Keratinocyte (primary cell): ENCODE data around the gene TMPRSS11F. TPM values are rescaled to one million over a fixed set of nuclear protein-coding genes. Genes with fewer than 3 reads are reported as not detected.

Source experiments
- DNase-seq: peaks from one replicate; pipeline ENCODE4 v3.0.0-alpha.2; 2011; ENCODE audit warnings: low read depth, missing footprints, low spot score
- FAIRE-seq: peaks from 2 replicates; lab custom pipeline; 2011; peaks lifted over from hg19 to GRCh38; lab: Jason Lieb, UNC
- H2AFZ ChIP-seq: 2 replicates; pipeline ENCODE4 v1.6.0; 2012; ENCODE audit warnings: low read length, control low read depth, inconsistent platforms; ENCODE audit not compliant: control insufficient read depth
- H3K27ac ChIP-seq: 2 replicates; pipeline ENCODE4 v1.5.1; 2011; ENCODE audit warnings: low read length; ENCODE audit not compliant: control insufficient read depth, insufficient read depth
- H3K27me3 ChIP-seq: 3 replicates; pipeline ENCODE4 v1.6.0; 2011; ENCODE audit warnings: low read length; ENCODE audit not compliant: control insufficient read depth, insufficient read depth; ENCODE audit errors: extremely low read depth
- H3K36me3 ChIP-seq, 2 experiments: 2 replicates in 1 of 2; 3 replicates in 1 of 2; pipeline ENCODE4 v1.5.1; 2011; ENCODE audit warnings: low read length in 2 of 2, mild to moderate bottlenecking in 1 of 2; ENCODE audit not compliant: control insufficient read depth in 2 of 2, insufficient read depth in 2 of 2; ENCODE audit errors: extremely low read depth in 1 of 2
- H3K4me1 ChIP-seq: 3 replicates; pipeline ENCODE4 v1.5.1; 2011; ENCODE audit warnings: low read length; ENCODE audit not compliant: control insufficient read depth, insufficient read depth; ENCODE audit errors: extremely low read depth
- H3K4me2 ChIP-seq: 3 replicates; pipeline ENCODE4 v1.6.0; 2011; ENCODE audit warnings: low read depth, low read length; ENCODE audit not compliant: control insufficient read depth, insufficient read depth; ENCODE audit errors: extremely low read depth
- H3K4me3 ChIP-seq, 3 experiments: fragments of 200-600 bp in 1 of 3; sonication (generic) in 1 of 3; 2 replicates in 2 of 3; 3 replicates in 1 of 3; pipeline ENCODE4 v1.5.1; 2011 to 2016; ENCODE audit warnings: low read length in 3 of 3, mild to moderate bottlenecking in 3 of 3, control low read depth in 2 of 3, inconsistent platforms in 1 of 3, low read depth in 1 of 3, mixed read lengths in 1 of 3, mixed run types in 1 of 3, moderate library complexity in 1 of 3; ENCODE audit not compliant: control insufficient read depth in 2 of 3, insufficient read depth in 2 of 3; ENCODE audit errors: extremely low read depth in 1 of 3
- H3K79me2 ChIP-seq: 2 replicates; pipeline ENCODE4 v1.6.0; 2012; ENCODE audit warnings: low read length; ENCODE audit not compliant: control insufficient read depth, insufficient read depth
- H3K9ac ChIP-seq: 3 replicates; pipeline ENCODE4 v1.6.0; 2011; ENCODE audit warnings: low read length; ENCODE audit not compliant: control insufficient read depth, insufficient read depth; ENCODE audit errors: extremely low read depth
- H3K9me1 ChIP-seq: 3 replicates; pipeline ENCODE4 v1.6.0; 2011; ENCODE audit warnings: low read length; ENCODE audit not compliant: control insufficient read depth, insufficient read depth; ENCODE audit errors: extremely low read depth
- H3K9me3 ChIP-seq: 2 replicates; pipeline ENCODE4 v1.5.1; 2012; ENCODE audit warnings: low read depth, low read length; ENCODE audit not compliant: control insufficient read depth
- H4K20me1 ChIP-seq: 3 replicates; pipeline ENCODE4 v1.6.0; 2011; ENCODE audit warnings: low read length; ENCODE audit not compliant: control insufficient read depth, insufficient read depth; ENCODE audit errors: extremely low read depth
- EZH2 ChIP-seq: IDR thresholded peaks from one replicate; pipeline ENCODE4 v1.6.1; 2012; ENCODE audit warnings: inconsistent platforms, mild to moderate bottlenecking, low read length, moderate library complexity
- dilution Hi-C: fragments of 300-500 bp; cut with MboI; formaldehyde crosslinking; loops from one replicate; pipeline ENCODE4 v1.7.0; 2020; ENCODE audit warnings: low sequenced_read_pairs; ENCODE audit not compliant: extremely low pct_ligation_motif_present
- polyA plus RNA-seq, 5 experiments: library from polyadenylated mRNA; depleted of rRNA in 3 of 5; stranded (reverse) in 3 of 5; stranded (forward) in 1 of 5; unstranded in 1 of 5; fragments of >200 nt; gene quantifications; 1 replicate in 1 of 5; 2 replicates in 3 of 5; 3 replicates in 1 of 5; pipeline versions ENCODE4 v1.2.1 to v1.2.3, GENCODE V29; 2011 to 2012; ENCODE audit warnings: missing spikeins in 2 of 5, low read depth in 1 of 5, low replicate concordance in 1 of 5
- TF ChIP-seq, protein P1 (sequence below), 3 experiments: IDR thresholded peaks in 1 of 3; conservative IDR thresholded peaks in 1 of 3; optimal IDR thresholded peaks in 1 of 3; 2 replicates in 2 of 3; 3 replicates in 1 of 3; pipeline versions ENCODE3 to v1.5.1; 2011; ENCODE audit warnings: low read length in 3 of 3, mild to moderate bottlenecking in 3 of 3, moderate library complexity in 2 of 3, control low read depth in 1 of 3, inconsistent platforms in 1 of 3; ENCODE audit not compliant: insufficient read depth in 2 of 3; ENCODE audit errors: extremely low read depth in 1 of 3

TMPRSS11F gene
- polyA plus RNA-seq, 1 donor (not counting 4 experiments of a cell fraction or from before 2014, with no cell fraction given) = 1.2 TPM

DNA sequence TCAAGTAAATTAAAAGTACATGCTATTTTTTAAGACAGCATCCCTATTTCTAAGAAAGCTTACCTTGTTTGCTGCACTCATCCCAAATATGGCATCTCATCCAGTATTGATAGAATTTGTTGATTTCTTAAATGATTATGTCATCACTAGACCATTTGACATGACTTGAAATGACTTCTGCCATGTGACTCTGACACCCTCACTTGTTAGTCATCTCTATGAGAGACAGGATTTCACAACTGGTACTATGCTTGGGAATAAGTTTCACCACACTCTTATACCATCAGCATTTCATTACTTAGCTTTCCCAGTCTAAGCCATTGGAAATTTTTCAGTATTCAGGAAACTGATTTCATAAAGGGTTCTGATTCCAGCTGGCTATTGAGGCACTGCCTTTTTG, 55.3 kb downstream of the TMPRSS11F start:
- no peak overlapping the region for H3K4me2 ChIP-seq
- TF ChIP-seq, protein P1, sequence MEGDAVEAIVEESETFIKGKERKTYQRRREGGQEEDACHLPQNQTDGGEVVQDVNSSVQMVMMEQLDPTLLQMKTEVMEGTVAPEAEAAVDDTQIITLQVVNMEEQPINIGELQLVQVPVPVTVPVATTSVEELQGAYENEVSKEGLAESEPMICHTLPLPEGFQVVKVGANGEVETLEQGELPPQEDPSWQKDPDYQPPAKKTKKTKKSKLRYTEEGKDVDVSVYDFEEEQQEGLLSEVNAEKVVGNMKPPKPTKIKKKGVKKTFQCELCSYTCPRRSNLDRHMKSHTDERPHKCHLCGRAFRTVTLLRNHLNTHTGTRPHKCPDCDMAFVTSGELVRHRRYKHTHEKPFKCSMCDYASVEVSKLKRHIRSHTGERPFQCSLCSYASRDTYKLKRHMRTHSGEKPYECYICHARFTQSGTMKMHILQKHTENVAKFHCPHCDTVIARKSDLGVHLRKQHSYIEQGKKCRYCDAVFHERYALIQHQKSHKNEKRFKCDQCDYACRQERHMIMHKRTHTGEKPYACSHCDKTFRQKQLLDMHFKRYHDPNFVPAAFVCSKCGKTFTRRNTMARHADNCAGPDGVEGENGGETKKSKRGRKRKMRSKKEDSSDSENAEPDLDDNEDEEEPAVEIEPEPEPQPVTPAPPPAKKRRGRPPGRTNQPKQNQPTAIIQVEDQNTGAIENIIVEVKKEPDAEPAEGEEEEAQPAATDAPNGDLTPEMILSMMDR (optimal IDR thresholded peaks at IDR 0.05 in 1 of 3, IDR thresholded peaks at IDR 0.05 in 1 of 3, conservative IDR thresholded peaks at IDR 0.05 in 1 of 3; ENCODE audit: extremely low read depth in 1 of 3, insufficient read depth in 2 of 3, low read length in 3 of 3) = no peak
- no peak for TF ChIP-seq EZH2
- H3K36me3 ChIP-seq = no peaks in the 10 kb centered on the region
- dilution Hi-C loops = no loop called here
- FAIRE-seq = peak; percentile 67
- H3K79me2 ChIP-seq = no peaks in the 10 kb centered on the region
- no peak for DNase-seq
- no peaks in the 10 kb centered on the region for H4K20me1 ChIP-seq
- no peak overlapping the region for H2AFZ ChIP-seq
- H3K4me3 ChIP-seq = no peak overlapping the region
- H3K9me1 ChIP-seq = no peaks in the 10 kb centered on the region
- no peaks in the 10 kb centered on the region for H3K9me3 ChIP-seq
- H3K9ac ChIP-seq = no peak overlapping the region
- no peaks in the 10 kb centered on the region for H3K27me3 ChIP-seq
- H3K4me1 ChIP-seq = no peaks in the 10 kb centered on the region
- no peak overlapping the region for H3K27ac ChIP-seq

DNA sequence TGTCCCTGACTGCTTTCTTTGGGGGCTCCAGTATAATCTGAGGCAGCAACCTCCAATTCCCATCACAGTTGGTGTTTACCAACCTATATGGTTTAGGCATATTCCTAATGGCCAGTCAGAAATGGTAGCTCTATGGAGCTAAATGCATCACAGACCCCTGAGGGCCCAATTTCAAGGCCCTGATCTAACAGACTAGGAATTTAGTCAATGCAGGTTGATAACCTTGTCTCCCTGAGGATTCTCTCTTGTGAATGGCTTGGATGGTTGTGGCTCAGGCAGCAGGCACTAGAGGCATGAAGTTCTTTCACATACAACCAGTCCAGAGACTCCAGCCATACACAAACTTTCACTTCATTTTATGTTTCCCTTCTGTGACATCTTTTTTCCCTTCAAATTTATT, 59.4 kb downstream of the TMPRSS11F start:
- H3K4me3 ChIP-seq = no peak overlapping the region
- no peak overlapping the region for H3K9ac ChIP-seq
- no peaks in the 10 kb centered on the region for H3K27me3 ChIP-seq
- FAIRE-seq (no peak), DNase-seq (no peak)
- H2AFZ ChIP-seq = no peak overlapping the region
- no peak overlapping the region for H3K27ac ChIP-seq
- TF ChIP-seq, protein P1 (optimal IDR thresholded peaks at IDR 0.05 in 1 of 3, IDR thresholded peaks at IDR 0.05 in 1 of 3, conservative IDR thresholded peaks at IDR 0.05 in 1 of 3; ENCODE audit: extremely low read depth in 1 of 3, insufficient read depth in 2 of 3, low read length in 3 of 3) = no peak
- no peak for TF ChIP-seq EZH2
- no peaks in the 10 kb centered on the region for H3K9me3 ChIP-seq
- no peak overlapping the region for H3K4me2 ChIP-seq
- no peaks in the 10 kb centered on the region for H3K9me1 ChIP-seq
- no peaks in the 10 kb centered on the region for H4K20me1 ChIP-seq
- dilution Hi-C loops = no loop called here
- no peaks in the 10 kb centered on the region for H3K79me2 ChIP-seq
- no peaks in the 10 kb centered on the region for H3K36me3 ChIP-seq
- no peaks in the 10 kb centered on the region for H3K4me1 ChIP-seq
